HG03520 (cell line): ENCODE data around the gene TNIP2.
"Not testable (repeated sequence)": the region's sequence is repeated elsewhere in the genome, so short reads cannot be mapped to it uniquely, and the experiment has no call there.

Source experiments
- ATAC-seq: cut with Tn5 transposase; IDR thresholded peaks from one replicate; pipeline ENCODE4 v1.9.1; 2021; ENCODE audit warnings: mild to moderate bottlenecking, moderate library complexity; ENCODE audit not compliant: unreplicated experiment

Gene TNIP2

DNA sequence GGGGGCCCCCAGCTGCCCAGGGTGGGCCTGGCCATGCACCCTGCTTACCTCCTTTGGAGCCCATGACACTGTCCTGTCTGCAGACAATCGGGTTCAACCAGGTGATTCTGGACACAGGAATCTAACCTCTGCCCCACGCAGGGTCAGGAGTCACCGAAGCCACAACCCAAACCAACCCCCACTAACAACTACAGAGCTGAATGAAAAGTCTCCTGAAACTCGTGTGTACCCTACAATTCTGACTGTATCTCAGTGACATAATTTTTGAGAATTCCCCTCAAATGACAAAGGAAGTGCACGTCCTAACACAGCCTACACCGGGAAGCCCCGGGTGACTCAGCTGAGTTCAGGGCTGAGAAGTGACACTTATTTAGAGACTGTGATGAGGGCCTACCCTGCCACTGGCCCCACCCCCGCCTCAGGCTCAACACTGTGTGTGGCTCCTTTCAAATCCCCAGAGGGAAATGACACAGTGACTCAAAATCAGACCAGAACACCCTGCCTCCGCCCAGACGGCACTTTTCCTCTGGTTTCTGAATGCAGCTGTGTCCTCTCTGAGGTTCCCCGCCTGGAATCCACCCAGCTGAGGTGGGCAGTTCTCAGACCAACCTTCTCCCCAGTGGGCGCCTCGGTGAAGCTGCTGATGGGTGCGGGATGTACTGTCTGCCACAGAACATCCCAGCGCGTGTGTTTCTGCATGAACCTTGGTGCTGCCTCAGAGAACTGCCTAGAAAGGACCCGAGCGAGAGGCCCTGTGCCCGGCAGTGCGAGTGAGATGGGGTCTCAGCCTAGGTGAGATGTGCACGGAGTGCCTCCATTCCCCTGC, 9.9 kb downstream of the TNIP2 start:
- ATAC-seq = peak; percentile 90

DNA sequence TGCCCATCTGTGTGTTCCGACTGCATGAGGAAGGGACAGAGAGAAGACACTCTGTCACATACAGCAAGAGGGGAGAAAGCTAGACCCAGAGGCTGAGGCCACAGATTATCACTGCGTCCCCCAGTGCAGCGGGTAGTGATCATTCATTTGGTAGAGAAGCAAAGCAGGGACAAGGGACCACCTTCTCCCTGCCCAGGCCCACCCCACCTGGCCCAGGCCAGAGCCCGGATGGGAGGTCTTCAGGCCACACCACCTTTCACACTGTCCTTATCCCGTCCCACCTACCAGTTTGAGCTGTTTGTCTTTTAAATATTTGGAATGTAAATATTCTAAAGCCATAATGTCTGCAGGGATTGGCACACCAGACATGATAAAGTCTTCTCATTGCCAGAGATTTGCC, 10.6 kb downstream of the TNIP2 start:
- ATAC-seq = no peak

DNA sequence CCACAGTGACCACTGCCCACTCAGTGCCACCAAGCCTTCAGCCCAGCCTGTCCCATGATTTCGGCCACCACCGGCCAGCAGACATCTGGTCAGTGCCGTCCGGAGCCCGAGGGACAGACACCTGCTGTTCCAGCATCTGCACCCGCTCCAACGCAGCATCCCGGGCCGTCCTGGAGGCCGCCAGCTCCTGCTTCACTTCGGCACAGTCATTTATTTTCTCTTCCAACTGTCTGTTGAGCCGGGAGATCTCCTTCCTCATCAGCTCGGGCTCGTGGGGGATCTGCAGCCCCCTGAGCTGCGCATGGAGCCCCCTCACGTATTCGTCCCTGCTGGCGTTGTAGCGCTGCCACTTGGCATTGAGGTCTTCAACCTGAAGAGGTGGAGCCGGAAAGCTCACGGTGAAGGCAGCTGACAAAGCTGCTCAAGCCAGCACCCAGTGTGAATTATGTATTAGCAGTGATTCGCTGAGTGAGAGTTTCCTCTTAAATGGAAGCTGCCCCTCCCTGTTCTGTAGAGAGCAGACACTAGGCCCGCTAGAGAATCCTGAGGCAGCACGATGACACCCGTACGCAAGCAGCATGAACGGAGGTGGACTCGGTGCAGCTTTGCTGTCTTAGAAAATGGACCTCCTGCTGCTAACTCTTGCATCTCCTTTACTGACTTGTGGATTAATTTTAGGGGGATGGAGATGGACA, 11.4 kb downstream of the TNIP2 start:
- no peak for ATAC-seq

DNA sequence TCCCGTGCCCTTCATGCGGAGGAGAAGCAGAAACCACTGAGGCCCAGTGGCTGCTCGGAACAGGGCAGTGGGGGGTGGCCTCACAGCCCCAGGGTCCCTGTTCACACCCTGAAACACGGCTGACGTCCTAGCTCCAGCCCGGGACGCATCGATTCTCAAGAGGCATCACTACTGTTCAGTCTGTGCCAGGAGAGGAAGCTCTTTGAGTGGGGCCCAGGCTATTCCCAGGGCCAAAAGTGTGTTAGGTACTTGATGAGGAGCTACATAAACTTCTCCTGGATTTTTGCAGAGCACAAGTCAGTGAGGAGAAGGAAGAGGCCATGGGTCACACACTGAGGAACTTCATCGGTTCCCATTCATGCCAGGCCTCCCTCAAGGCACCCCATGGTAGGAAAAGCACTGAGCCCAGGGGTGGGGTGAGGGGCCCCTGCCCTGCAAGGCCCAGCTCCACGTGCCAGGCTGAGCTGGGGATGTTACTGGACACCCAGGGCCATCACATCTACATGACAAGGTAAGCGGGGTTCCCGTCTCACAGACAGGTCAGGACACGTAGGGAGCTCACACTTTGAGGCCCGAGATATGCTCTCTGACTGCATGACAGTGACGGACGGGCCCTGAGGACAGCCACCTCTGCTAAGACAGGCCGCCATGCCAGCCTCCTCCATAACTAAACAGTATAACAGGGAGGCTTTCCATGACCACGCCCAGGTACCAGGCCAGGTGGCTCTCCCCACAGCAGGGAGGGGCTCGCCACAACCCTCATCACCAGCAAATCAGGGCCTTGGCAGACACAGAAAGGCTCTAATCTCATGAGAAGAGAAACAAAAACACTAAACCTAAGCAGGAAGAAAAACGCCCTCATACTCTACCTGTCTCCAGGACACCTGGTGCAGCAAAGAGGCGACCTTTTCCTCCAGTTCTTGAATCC, 12.4 kb downstream of the TNIP2 start:
- ATAC-seq = no peak

DNA sequence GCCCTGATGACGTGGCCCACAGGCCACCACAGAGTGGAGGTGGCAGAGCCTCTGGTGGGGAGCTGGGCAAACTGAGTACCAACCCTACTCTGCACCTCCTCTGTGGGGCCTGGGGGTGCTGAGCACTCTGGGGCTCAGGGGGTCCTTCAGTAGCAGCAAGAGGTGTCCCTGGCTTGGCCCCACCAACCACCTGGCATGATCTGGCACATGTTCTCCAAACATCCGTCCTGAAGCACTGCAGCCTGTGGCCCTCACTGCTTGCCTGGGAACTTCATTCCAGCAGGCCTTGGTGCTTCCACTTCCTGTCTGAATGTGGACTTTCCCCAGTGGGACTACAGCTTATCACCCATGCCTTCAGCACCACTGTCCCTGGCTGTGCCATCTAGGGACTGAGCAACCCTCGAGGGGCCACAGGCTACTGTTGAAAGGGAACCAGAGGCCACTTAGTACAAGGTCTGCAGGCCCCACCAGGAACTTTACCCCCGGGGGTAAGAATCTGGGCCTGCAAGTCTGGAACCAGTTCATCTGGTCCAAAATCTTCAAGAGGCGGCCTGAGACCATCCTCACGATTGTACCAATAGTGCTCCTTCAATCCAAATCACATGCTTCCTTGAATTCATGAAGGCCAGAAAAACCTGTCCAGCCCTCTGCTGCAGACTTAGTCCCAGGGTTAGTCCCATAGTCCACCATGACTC, 13.2 kb downstream of the TNIP2 start:
- ATAC-seq = no peak

DNA sequence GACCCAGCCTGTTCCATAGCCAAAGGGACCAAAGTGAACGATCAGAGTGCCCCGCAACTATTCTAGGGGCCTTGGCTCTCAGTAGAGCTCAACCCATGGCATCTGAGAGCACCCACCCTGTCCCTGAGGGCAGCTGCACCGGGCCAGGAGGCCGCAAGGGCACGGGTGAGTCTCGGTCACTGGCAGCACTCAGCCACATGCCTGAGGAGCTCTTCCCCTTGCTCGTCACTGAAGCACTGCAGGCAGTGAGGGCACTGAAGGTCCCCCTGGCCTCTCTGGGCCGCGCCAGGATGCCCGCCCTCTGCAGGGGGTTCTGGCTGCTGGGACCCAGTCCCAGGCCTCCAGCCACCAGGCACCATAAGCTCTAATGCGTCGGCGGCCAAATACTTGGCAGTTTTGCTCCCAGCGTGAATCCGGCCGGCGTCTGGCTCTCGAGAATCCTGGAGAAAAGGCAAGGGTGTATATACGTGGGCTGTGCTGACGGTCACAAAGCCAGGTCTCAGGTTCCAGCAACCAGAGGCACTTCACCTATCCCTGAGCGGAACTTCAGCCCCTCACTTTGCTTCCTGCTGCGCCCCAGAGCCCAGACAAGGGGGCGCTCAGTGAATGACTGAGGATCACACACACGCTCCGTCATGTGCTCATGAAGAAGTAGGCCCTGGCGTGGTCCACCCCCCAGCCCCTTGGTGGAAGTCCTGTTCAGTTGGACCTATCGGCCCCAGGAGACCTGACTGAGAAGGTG, 13.9 kb downstream of the TNIP2 start:
- ATAC-seq = no peak

DNA sequence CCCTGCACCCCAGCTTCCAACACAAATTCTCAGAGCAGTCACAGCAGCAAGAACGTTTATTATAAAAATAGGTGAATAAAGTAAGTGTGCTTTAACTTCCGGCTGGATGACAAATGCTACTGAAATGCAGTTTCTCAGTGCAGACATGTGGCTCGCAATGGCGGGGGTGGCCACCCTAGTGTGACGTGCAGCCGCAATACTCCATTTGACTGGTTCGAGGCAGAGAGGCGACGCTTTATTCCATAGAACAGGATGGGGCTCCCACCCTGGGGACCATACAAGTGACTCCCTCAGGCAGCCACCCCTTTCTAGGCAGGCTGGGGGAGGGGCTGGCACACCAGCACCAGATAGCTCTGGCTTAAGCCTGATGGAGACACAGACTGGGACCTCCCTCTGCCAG, 14.5 kb downstream of the TNIP2 start:
- ATAC-seq = no peak

DNA sequence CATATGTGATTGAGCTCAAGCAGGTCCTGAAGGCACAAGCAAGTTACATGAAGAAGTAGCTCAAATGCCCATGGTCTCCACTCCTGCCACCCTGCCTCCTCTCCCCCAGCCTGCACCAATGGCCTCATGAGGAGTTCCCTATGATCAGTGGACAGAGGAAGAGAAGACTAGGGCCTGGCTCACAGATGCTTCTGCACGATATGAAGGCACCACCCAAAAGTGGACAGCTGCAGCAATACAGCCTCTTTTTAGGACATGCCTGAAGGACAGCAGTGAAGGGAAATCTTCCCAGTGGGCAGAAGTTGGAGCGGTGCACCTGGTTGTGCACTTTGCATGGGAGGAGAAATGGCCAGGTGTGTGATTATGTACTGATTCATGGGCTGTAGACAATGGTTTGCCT, 17.8 kb downstream of the TNIP2 start:
- ATAC-seq = not testable (repeated sequence)

DNA sequence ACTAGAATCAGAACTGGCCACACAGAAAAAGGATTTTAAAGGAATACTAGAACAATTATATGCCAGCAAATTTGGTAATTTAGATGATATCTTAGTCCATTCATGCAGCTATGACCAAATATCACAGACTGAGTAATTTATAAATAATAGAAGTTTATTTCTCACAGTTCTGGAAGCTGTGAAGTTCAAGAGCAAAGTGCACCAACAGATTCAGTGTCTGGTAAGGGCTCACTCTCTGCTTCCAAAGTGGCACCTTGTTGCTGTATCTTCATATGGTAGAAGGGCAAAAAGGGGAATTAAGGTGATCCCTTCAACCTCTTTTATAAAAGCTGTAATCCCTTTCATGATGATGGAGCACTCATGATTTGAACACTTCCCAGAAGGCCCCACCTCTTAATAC, 20.3 kb downstream of the TNIP2 start:
- ATAC-seq = no peak

DNA sequence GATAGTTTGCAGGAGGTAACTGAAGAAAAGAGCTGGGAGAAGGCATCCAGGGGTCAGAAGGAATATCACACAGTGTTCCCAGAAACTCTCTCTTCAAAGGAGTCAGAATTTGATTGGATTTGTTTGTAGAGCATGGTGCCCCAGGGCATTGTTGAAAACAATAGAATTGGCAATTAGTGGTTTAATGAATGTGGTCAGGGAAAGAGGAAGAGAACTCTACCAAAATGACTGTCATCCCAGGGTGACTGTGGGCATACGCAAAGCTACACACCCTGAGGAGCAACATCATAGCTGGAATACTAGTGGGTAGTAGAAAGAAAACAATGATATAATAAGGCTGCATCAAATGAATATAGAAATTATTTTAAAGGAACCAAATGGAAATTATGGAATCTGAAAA, 21.5 kb downstream of the TNIP2 start:
- no peak for ATAC-seq

DNA sequence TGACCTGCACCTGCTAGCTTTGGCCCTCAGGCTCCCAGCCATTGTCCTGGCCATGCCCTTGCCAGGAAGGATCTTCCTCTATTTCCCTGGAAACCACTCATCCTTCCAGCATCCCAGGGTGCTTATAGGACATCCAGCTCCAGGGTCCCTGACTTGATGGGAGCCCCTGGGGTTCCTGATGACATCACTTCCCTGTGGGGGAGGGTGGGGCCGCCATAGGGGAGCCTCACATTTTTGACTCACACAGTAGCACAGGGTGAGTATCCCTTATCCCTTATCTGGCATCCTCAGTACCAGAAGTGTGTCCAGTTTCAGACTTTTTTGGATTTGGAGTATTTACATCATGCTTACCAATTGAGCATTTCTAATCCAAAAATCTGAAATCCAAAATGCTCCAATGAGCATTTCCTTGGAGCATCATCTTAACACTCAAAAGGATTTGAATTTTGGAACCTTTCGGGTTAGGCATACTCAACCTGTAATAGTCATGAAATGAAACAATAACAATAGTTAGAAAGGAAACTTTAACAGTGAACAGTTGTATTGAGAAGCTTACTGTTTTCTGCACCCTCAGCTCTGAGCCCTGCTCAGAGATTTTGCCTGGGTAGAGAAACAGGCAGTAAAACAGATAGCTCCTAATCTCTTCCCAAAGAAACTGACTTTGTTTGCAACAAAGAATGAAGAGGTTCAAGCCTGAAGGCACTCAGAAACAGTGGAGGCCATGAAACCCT, 22.1 kb downstream of the TNIP2 start:
- no peak for ATAC-seq

DNA sequence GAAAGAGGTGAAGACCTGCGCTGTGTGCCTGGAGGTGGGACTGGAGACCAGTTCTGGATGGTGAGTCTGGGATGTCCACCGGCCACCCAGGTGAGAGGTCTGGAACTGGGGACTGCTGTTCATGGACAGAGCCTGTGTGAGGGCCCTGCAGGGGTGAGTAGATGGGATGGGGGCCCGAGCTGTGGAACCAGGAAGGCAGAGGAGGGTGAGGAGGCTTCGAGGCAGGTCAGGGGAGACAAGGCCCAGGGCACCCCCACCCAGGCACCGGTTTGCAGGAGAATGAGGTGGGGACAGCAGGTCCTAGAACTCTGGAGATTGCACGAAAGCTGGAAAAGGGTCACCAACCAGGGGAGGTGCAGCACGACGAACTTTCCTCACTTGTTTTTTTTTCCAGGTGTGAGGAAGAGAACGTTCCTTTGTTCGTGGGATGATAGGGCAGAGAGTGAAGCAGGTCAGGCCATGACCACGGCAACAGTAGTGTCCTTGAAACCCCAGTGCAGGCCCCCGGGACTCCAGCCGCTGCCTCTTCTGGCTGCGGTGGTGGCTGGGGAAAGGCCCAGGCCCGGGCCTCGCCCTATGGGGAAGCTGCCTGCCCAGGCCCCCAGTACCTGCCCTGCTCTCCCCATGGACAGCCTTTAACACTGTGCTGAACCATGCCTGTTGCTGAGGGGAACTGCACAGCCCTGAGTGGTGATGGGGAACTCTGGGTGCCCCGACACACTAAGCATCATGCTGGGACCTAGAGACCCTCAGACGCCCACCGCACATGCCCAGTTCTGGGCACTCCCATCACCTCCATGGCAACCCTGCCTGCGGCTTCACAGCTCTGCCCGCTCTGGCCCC, 22.9 kb downstream of the TNIP2 start:
- ATAC-seq = no peak

DNA sequence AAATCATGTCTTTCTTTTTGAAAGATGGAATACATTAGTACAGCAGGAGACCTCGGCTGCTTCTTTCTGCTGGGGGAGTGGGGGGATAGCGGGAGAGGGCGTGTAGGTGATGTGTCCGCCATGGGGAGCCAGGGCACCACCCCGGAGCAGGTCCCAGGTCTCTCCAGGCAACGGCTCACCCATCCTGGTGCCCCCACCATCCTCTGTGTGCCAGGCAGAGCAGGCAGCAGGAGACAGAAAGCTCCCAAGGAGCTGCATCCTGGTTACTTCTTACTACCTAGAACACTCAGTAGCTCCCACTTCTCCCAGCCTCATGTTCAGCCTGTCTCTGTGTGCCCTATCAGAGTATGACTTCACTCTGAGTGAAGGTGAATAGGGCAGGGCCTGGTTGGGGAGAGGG, 23.6 kb downstream of the TNIP2 start:
- ATAC-seq = no peak

DNA sequence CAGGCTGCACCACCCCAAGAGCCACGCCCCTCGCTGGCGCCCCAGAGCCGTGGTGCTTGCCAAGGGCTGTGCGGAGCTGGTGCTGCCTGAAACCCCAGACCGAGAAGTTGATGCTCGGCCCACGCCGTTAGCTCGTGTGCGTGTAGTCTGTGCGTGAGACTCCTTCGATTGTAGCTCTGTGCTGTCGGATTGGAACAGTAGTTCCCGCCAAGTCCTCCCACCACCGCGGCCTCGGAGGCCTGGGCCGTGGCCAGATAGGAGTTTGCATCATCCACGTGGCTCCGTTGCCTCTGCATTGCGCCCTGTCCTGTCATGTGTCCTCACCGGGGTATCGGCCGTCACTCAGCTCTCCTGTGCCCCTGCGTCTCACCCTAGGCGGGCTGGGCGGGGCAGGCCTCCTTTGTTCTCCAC, 24.2 kb downstream of the TNIP2 start:
- no peak for ATAC-seq

DNA sequence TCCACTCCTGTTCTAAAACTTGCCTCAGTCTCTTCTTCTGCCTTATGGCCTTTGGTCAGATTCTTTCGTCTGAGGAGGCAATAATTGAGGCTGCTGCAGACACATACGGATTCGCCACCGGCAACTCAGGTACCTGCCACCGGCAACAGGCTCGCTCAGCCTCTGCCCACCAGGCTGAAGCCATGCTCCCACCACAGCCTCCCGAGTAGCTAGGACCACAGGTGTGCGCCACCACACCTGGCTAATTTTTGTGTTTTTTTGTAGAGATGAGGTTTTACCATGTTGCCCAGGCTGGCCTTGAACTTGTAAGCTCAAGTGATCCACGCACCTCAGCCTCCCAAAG, 26.6 kb downstream of the TNIP2 start:
- ATAC-seq = no peak

DNA sequence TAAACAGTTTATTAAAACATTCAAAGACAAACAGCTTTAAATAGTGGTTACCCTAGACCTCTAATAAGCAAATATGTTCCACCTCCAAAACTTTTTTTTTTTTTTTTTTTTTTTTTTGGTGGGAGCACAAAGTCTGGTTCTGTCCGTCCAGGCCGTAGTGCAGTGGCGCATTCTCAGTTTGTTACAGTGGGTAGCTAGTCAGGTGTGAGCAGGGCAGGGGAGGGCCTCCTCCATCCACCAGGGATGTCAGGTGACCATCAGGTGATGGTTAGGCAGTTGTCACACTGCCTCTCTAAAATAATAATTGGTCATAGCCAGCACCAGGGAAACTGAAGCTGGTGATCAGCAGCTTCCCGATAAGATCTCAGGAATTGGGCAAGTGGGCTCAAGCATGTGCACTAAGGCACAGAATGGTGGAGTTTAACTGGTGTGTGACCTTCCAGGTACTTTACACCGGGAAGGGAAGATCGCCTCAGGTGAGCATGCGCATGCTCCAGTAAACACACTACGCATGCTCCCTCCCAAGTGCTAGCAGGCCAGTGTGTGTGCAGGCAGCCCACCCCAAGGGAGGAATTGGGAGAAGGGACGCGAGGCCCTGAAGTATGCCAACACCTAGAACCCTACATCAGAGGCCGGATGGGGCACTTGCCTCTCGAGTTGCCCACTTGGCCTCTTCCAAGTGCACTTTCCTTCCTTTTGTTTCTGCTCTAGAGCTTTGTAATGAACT, 27.2 kb downstream of the TNIP2 start:
- ATAC-seq = no peak

DNA sequence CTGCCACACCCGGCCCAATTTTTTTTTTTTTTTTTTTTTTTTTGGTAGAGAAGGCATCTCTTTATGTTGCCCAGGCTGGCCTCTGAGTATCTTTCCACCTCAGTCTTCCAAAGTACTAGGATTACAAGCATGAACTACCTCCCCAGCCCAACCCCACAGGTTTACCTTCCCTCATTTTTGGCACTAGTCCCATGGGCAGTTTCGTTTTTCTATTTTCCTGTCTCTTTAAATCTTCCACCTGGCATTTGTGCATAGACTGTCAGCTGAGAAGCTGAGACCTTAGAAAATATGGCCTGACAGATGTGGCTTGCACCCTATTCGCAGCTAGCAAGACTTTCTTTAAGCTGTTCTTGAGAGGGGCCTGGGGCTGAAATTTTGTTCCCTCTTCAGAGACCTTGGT, 27.9 kb downstream of the TNIP2 start:
- ATAC-seq = no peak

DNA sequence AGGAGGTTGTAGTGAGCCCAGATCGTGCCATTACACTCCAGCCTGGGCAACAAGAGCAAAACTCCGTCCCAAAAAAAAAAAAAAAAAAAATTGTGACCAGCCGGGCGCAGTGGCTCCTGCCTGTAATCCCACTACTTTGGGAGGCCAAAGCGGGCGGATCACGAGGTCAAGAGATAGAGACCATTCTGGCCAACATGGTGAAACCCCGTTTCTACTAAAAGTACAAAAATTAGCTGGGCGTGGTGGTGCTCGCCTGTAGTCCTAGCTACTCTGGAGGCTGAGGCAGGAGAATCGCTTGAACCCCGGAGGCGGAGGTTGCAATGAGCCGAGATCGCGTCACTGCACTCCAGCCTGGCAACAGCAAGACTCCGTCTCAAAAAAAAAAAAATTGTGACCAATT, 29.3 kb downstream of the TNIP2 start:
- not testable (repeated sequence) for ATAC-seq
